Endodermal cell (in vitro differentiated cells): Measurements from ENCODE around the gene HSPB1. TPM values are rescaled to one million over a fixed set of nuclear protein-coding genes. Genes with fewer than 3 reads are reported as not detected.
"Not testable (repeated sequence)": the region's sequence is repeated elsewhere in the genome, so short reads cannot be mapped to it uniquely, and the experiment has no call there.

ENCODE experiments used
- DNase-seq: peaks from one replicate; pipeline ENCODE4 v3.0.0-alpha.2; 2017
- H3K27ac ChIP-seq: 2 replicates; pipeline ENCODE4 v1.5.1; 2013; ENCODE audit warnings: mild to moderate bottlenecking, low read depth, low read length, moderate library complexity
- H3K27me3 ChIP-seq: 2 replicates; pipeline ENCODE4 v1.6.1; 2013; ENCODE audit warnings: mild to moderate bottlenecking, low read length, moderate library complexity; ENCODE audit not compliant: insufficient read depth, control insufficient read depth, poor library complexity, severe bottlenecking
- H3K36me3 ChIP-seq: 2 replicates; pipeline ENCODE4 v1.7.0; 2013; ENCODE audit warnings: mild to moderate bottlenecking, low read length, moderate library complexity; ENCODE audit not compliant: control insufficient read depth, insufficient read depth
- H3K4me1 ChIP-seq: one replicate; pipeline ENCODE4 v1.7.0; 2013; ENCODE audit warnings: low read length; ENCODE audit not compliant: control insufficient read depth, insufficient read depth
- H3K4me3 ChIP-seq: 2 replicates; pipeline ENCODE4 v1.5.1; 2013; ENCODE audit warnings: mild to moderate bottlenecking, low read length, moderate library complexity
- H3K9ac ChIP-seq: 2 replicates; pipeline ENCODE4 v1.6.1; 2013; ENCODE audit warnings: mild to moderate bottlenecking, low read length, moderate library complexity; ENCODE audit not compliant: poor library complexity, severe bottlenecking; ENCODE audit errors: extremely low read depth
- H3K9me3 ChIP-seq: 2 replicates; pipeline ENCODE4 v1.6.1; 2013; ENCODE audit warnings: mild to moderate bottlenecking, low read length, moderate library complexity; ENCODE audit not compliant: control insufficient read depth
- H3K27ac Mint-ChIP-seq: 2 replicates; pipeline ENCODE4 v1.8.0; 2020; ENCODE audit warnings: mixed read lengths
- H3K27me3 Mint-ChIP-seq: 2 replicates; pipeline ENCODE4 v1.8.0; 2021; ENCODE audit warnings: mild to moderate bottlenecking, mixed read lengths; ENCODE audit not compliant: insufficient read depth
- H3K36me3 Mint-ChIP-seq: 2 replicates; pipeline ENCODE4 v1.8.0; 2020; ENCODE audit warnings: low read depth, mixed read lengths
- H3K4me1 Mint-ChIP-seq: 2 replicates; pipeline ENCODE4 v1.8.0; 2020; ENCODE audit warnings: mixed read lengths
- H3K4me3 Mint-ChIP-seq: 2 replicates; pipeline ENCODE4 v1.8.0; 2020; ENCODE audit warnings: mild to moderate bottlenecking, moderate library complexity, mixed read lengths
- H3K9me3 Mint-ChIP-seq: 2 replicates; pipeline ENCODE4 v1.8.0; 2020; ENCODE audit warnings: mild to moderate bottlenecking, mixed read lengths
- CTCF ChIP-seq: fragments of 200-600 bp; sonication (generic); conservative IDR thresholded peaks from 2 replicates; pipeline ENCODE4 v1.5.0; 2021; ENCODE audit warnings: antibody characterized with exemption, mild to moderate bottlenecking
- WGBS, 2 experiments: methylation state at CpG; one replicate each; pipeline versions ENCODE4 v1.1.5 to v1.1.7; 2013; ENCODE audit warnings: missing lambda C conversion rate in 2 of 2, mixed read lengths in 1 of 2; ENCODE audit not compliant: insufficient coverage in 1 of 2, insufficient read length in 1 of 2; 5-methylcytosine and 5-hydroxymethylcytosine counted together
- total RNA-seq, 2 donors: library from RNA; stranded (reverse); fragmentation: NEBNext Ultra II Directional in 1 of 2; extraction: Animal tissue kit (Norgen Biotek cat#: 25700) in 1 of 2; gene quantifications; 2 replicates in 1 of 2; 3 replicates in 1 of 2; pipeline ENCODE4 v1.2.1, GENCODE V29; 2021

Gene HSPB1
- total RNA-seq, 2 donors from 2014 or later: 244 to 248 TPM

- Mint-ChIP-seq H3K9me3 (no peaks in the 10 kb centered on the region), H3K27ac (peak overlapping the region; percentile 81), H3K4me1 (peaks cover 9% of the 10 kb centered on the region), H3K27me3 (no peaks in the 10 kb centered on the region), H3K36me3 (no peaks in the 10 kb centered on the region), H3K4me3 (no peak overlapping the region)
- no peak for DNase-seq
- WGBS, 2 experiments: 86% methylated on average over 5 of the region's 5 CpGs; no CpG with 5 or more reads in 1 of the 2 experiments
- no peaks in the 10 kb centered on the region for H3K27me3 ChIP-seq
- H3K36me3 ChIP-seq: no peaks in the 10 kb centered on the region
- H3K4me3 ChIP-seq: no peak overlapping the region
- no peak overlapping the region for H3K27ac ChIP-seq
- no peaks in the 10 kb centered on the region for H3K9me3 ChIP-seq
- H3K9ac ChIP-seq: no peak overlapping the region
- TF ChIP-seq CTCF: no peak
- H3K4me1 ChIP-seq: no peaks in the 10 kb centered on the region
These were observed 10.3 kb upstream of the HSPB1 start for GRCh38 chr7:76292213-76292573.

GRCh38 chr7:76292911-76293310 is 9.6 kb upstream of the HSPB1 start:
- not testable (repeated sequence) for H3K9ac ChIP-seq, H3K9me3 ChIP-seq, H3K36me3 Mint-ChIP-seq, DNase-seq, H3K27me3 ChIP-seq, H3K4me3 ChIP-seq, H3K27ac Mint-ChIP-seq, H3K4me3 Mint-ChIP-seq, H3K9me3 Mint-ChIP-seq, H3K27ac ChIP-seq, H3K27me3 Mint-ChIP-seq, H3K36me3 ChIP-seq, H3K4me1 ChIP-seq, H3K4me1 Mint-ChIP-seq
- 91 to 94% methylated on average over 2 to 5 of the region's 5 CpGs for WGBS, 2 experiments

- H3K9me3 ChIP-seq: no peaks in the 10 kb centered on the region
- Mint-ChIP-seq H3K4me3 (no peak overlapping the region), H3K4me1 (peaks cover 9% of the 10 kb centered on the region), H3K9me3 (no peaks in the 10 kb centered on the region), H3K27ac (no peak overlapping the region), H3K27me3 (no peaks in the 10 kb centered on the region), H3K36me3 (no peaks in the 10 kb centered on the region)
- WGBS, 2 experiments: 94 to 96% methylated on average over 7 to 8 of the region's 8 CpGs
- no peaks in the 10 kb centered on the region for H3K27me3 ChIP-seq
- DNase-seq: no peak
- TF ChIP-seq CTCF: no peak
- no peak overlapping the region for H3K27ac ChIP-seq
- H3K4me3 ChIP-seq: no peak overlapping the region
- H3K9ac ChIP-seq: no peak overlapping the region
- H3K4me1 ChIP-seq: no peaks in the 10 kb centered on the region
- no peaks in the 10 kb centered on the region for H3K36me3 ChIP-seq
These were observed 9.0 kb upstream of the HSPB1 start for GRCh38 chr7:76293407-76293901.
